Transverse colon (tissue), 4 donors: ENCODE results near the gene HLA-B. TPM values are rescaled to one million over a fixed set of nuclear protein-coding genes. Genes with fewer than 3 reads are reported as not detected.

Source experiments
- DNase-seq: peaks from one replicate; pipeline ENCODE4 v3.0.0-alpha.2; 2019
- H3K27ac ChIP-seq, 4 donors: fragments of 200-600 bp; sonication (generic); 2 replicates each; pipeline ENCODE4 v1.5.1; 2016 to 2018; ENCODE audit warnings: inconsistent platforms in 4 of 4
- H3K27me3 ChIP-seq: fragments of 200-600 bp; sonication (generic); 2 replicates; pipeline ENCODE4 v1.5.1; 2017; ENCODE audit warnings: inconsistent platforms
- H3K36me3 ChIP-seq, 4 donors: fragments of 200-600 bp; sonication (generic); 2 replicates each; pipeline ENCODE4 v1.5.1; 2017 to 2019; ENCODE audit warnings: inconsistent platforms in 4 of 4
- H3K4me1 ChIP-seq, 4 donors: fragments of 200-600 bp; sonication (generic); 2 replicates each; pipeline ENCODE4 v1.5.1; 2017 to 2020; ENCODE audit warnings: inconsistent platforms in 4 of 4
- H3K4me3 ChIP-seq, 4 donors: fragments of 200-600 bp; sonication (generic); 1 replicate in 1 of 4; 2 replicates in 3 of 4; pipeline versions ENCODE4 v1.5.1 to v1.6.1; 2017 to 2019; ENCODE audit warnings: inconsistent platforms in 4 of 4
- H3K9me3 ChIP-seq, 2 donors: fragments of 200-600 bp; sonication (generic); 2 replicates each; pipeline ENCODE4 v1.5.1; 2017 to 2019; ENCODE audit warnings: inconsistent platforms in 2 of 2
- CTCF ChIP-seq, 5 experiments: fragments of 200-600 bp in 3 of 5; fragments of 450-650 bp in 2 of 5; sonication (generic) in 3 of 5; IDR thresholded peaks; 1 replicate in 2 of 5; 2 replicates in 3 of 5; pipeline ENCODE4 v1.5.1; 2016 to 2017; ENCODE audit warnings: antibody characterized with exemption in 5 of 5, inconsistent platforms in 3 of 5, mild to moderate bottlenecking in 2 of 5, moderate library complexity in 1 of 5
- EP300 ChIP-seq: sonication (generic); formaldehyde crosslinking; IDR thresholded peaks from one replicate; pipeline ENCODE4 v1.6.1; 2017; ENCODE audit warnings: antibody characterized with exemption, low read depth
- POLR2A ChIP-seq: fragments of 450-650 bp; IDR thresholded peaks from one replicate; pipeline ENCODE4 v1.6.1; 2016; ENCODE audit warnings: antibody characterized with exemption, mild to moderate bottlenecking, moderate library complexity
- POLR2AphosphoS5 ChIP-seq, 3 donors: sonication (generic); formaldehyde crosslinking; IDR thresholded peaks; one replicate each; pipeline ENCODE4 v1.6.1; 2016; ENCODE audit warnings: antibody characterized with exemption in 3 of 3
- WGBS, 2 donors: methylation state at CpG; one replicate each; pipeline ENCODE4 v1.1.5; 2018; ENCODE audit warnings: low coverage in 1 of 2; 5-methylcytosine and 5-hydroxymethylcytosine counted together
- in situ Hi-C, 4 donors: fragments of 200-750 bp; cut with MboI; loops; one replicate each; pipeline versions ENCODE4 v1.15.0 to v1.15.1; 2017; ENCODE audit warnings: low sequenced_read_pairs in 3 of 4, low pct_ligation_motif_present in 1 of 4, low pct_unique_long_range_greater_than_20kb in 1 of 4
- intact Hi-C: fragments of 100-400 bp; cut with DNase I; formaldehyde crosslinking; loops from one replicate; pipeline ENCODE4 v1.15.1; 2023; ENCODE audit warnings: low total_unique reads
- total RNA-seq, 4 donors: library from RNA; depleted of rRNA; stranded (reverse); fragments of >200 nt; gene quantifications; one replicate each; pipeline ENCODE4 v1.1.0, GENCODE V29; 2016

HLA-B gene
- total RNA-seq, 4 donors from 2014 or later, result 915 to 3,432 (median 2,814) TPM

DNA sequence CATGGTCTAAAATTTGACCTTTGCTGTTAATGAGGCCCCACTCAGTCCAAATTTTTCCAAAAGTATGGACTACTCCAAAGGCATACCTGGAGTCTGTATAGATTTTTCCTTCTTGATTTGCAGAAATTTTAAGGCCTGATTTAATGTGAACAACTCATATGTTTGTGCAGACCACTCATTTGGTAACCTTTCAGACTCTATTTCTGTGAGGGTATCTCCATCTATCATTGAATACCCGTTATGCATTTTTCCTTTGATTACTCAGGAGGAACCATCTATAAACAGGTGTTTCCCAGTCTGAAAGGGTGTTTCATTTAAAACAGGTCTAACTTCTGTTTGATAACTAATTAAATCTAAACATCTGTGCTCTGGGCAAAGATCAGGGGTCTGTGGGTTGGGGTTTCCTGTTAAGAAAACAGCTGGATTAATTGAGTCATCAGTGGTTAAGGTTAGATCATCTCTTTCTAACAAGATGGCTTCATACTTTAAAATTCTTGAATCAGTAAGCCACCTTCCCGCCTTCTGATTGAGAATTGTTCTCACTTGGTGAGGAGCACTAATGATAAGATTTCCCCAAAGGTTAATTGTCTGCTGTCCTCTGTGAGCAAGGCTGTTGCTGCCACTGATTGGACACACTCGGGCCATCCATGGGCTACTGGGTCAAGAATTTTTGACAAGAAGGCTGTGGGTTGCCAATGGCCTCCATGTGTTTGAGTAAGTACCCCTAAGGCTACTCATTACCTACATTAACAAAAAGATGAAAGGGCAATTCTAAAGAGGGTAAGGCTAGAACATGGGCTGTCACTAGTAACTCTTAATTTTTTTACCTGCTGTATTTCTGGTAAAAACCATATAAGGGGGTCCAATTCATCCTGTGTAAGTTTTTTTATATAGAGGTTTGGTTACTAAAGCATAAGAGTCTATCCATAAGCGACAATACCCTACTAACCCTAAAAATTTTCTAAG, 24.1 kb downstream of the HLA-B start:
- no peak for TF ChIP-seq POLR2A
- no peak for TF ChIP-seq POLR2AphosphoS5 (IDR thresholded peaks at IDR 0.05)
- TF ChIP-seq EP300, result no peak
- no peak for TF ChIP-seq CTCF (IDR thresholded peaks at IDR 0.05)
- no peaks in the 10 kb centered on the region for H3K36me3 ChIP-seq
- H3K27me3 ChIP-seq, result no peaks in the 10 kb centered on the region
- intact Hi-C loops, result no loop called here
- peaks cover 0 to 23% of the 10 kb centered on the region in 2 donors for H3K9me3 ChIP-seq
- no peak for DNase-seq
- no peak overlapping the region for H3K27ac ChIP-seq
- in situ Hi-C loops, result no loop called here
- H3K4me3 ChIP-seq, result no peak overlapping the region
- 37 to 47% methylated on average over 3 to 4 of the region's 4 CpGs for whole genome bisulfite sequencing, 2 donors
- H3K4me1 ChIP-seq, result no peaks in the 10 kb centered on the region

DNA sequence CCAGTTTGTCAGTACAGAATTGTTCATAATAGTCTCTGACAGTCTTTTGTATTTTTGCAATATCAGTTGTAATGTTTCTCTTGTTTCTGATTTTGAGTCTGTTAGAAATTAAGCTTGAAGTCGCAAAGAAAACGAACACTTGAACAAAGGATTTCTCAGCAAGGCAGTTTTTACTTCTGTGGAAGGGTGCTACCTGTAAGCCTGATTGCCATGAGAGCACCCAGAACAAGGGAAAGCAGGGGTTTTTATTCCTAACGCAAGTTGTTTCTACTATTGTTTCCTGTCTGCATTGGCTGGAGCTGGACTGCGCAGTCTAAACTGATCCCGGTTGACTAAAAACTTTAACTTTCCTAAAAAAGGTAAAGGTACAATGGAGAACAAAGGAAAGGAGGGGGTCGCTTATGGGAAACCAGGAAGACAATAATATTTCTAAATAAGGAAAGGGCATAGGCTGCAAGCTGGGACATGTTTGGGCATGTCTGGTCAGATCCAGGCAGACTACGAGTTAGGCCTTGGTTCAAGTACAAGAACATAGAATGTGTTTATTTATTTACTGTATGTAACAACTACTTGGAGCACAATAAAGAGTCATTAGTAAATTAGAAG, 28.5 kb downstream of the HLA-B start:
- H3K9me3 ChIP-seq, result no peaks in the 10 kb centered on the region
- DNase-seq, result no peak
- no peaks in the 10 kb centered on the region for H3K36me3 ChIP-seq
- WGBS, 2 donors, result 19 to 52% methylated on average over 4 to 7 of the region's 7 CpGs
- intact Hi-C loops (no loop called here), in situ Hi-C loops (no loop called here)
- H3K27me3 ChIP-seq, result no peaks in the 10 kb centered on the region
- no peak overlapping the region for H3K4me3 ChIP-seq
- no peaks in the 10 kb centered on the region for H3K4me1 ChIP-seq
- no peak overlapping the region for H3K27ac ChIP-seq
- TF ChIP-seq POLR2AphosphoS5 (IDR thresholded peaks at IDR 0.05) (no peak), CTCF (IDR thresholded peaks at IDR 0.05) (no peak), POLR2A (no peak), EP300 (no peak)

GRCh38 chr6:31321820-31322219, 35.2 kb downstream of the HLA-B start:
- DNase-seq, result no peak
- no peak for TF ChIP-seq EP300
- TF ChIP-seq CTCF (IDR thresholded peaks at IDR 0.05), result no peak
- no peak for TF ChIP-seq POLR2A
- TF ChIP-seq POLR2AphosphoS5 (IDR thresholded peaks at IDR 0.05), result no peak

DNA sequence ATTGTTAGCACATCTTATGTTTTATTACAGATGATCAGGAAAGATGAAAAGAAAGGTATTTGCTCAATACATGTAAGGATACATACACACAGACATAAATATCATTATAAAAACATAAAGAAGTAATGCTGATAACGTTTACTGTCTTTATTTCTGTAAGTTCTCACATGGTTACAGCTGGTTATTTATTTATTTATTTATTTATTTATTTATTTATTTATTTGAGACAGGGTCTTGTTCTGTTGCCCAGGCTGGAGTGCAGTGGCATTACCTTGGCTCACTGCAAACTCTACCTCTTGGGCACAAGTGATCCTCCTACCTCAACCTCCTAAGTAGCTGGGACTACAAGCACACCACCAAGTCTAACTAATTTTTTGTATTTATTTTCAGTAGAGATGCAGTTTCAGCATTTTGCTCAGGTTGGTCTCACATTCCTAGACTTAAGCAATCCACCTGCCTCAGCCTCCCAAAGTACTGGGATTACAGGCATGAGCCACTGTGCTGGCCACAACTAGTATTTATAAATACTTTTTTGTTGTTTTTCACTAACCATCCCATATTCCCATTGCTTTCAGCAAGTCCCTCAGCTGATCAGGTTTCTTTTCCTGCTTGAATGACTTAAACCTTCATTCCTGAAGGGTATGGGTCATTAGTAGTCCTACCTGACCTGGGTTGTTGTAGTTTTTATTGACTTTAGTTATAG, 35.8 kb downstream of the HLA-B start:
- 0 to 29% methylated on average over 1 of the region's 1 CpG for WGBS, 2 donors
- no peaks in the 10 kb centered on the region for H3K9me3 ChIP-seq
- no peaks in the 10 kb centered on the region for H3K27me3 ChIP-seq
- no peaks in the 10 kb centered on the region for H3K36me3 ChIP-seq
- no peaks in the 10 kb centered on the region for H3K4me1 ChIP-seq
- DNase-seq, result no peak
- no peak overlapping the region for H3K4me3 ChIP-seq
- intact Hi-C loops (no loop called here), in situ Hi-C loops (no loop called here)
- no peak overlapping the region for H3K27ac ChIP-seq
- no peak for TF ChIP-seq CTCF (IDR thresholded peaks at IDR 0.05)
- TF ChIP-seq EP300, result no peak
- no peak for TF ChIP-seq POLR2A
- no peak for TF ChIP-seq POLR2AphosphoS5 (IDR thresholded peaks at IDR 0.05)

More at GRCh38 chr6:31321820-31322219, 35.2 kb downstream of the HLA-B start:
- H3K36me3 ChIP-seq, result no peaks in the 10 kb centered on the region
- no peaks in the 10 kb centered on the region for H3K9me3 ChIP-seq
- no peak overlapping the region for H3K4me3 ChIP-seq
- H3K4me1 ChIP-seq, result no peaks in the 10 kb centered on the region
- in situ Hi-C loops (no loop called here), intact Hi-C loops (no loop called here)
- no peak overlapping the region for H3K27ac ChIP-seq
- no peaks in the 10 kb centered on the region for H3K27me3 ChIP-seq
